ENCODE data around the gene IFRD1.

Gene IFRD1

DNA sequence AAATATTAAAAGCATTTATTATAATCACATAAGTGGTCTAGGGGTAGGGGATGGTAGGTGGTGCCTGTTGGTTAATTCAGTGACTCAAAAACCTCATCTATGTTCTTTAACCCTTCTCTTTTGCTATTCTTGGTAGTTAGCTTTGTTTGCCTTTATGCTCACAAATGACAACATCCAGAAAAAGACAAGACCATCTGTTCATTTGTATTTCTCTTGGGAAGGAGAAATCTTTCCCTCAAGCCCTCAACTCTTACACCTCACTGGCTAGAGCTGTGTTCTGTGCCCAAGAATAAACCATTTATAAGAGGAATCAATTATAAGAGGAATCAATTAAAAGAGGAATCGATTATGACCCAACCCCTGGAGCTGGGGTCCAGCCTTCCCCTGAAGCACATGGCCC is 10.8 kb upstream of the IFRD1 start:
- Histone ChIP-seq H3K27ac (no peak overlapping the region), H3K4me3 (no peak overlapping the region)
- DNase-seq (ENCODE audit: low spot score) = no peak
- TF ChIP-seq, protein P1, sequence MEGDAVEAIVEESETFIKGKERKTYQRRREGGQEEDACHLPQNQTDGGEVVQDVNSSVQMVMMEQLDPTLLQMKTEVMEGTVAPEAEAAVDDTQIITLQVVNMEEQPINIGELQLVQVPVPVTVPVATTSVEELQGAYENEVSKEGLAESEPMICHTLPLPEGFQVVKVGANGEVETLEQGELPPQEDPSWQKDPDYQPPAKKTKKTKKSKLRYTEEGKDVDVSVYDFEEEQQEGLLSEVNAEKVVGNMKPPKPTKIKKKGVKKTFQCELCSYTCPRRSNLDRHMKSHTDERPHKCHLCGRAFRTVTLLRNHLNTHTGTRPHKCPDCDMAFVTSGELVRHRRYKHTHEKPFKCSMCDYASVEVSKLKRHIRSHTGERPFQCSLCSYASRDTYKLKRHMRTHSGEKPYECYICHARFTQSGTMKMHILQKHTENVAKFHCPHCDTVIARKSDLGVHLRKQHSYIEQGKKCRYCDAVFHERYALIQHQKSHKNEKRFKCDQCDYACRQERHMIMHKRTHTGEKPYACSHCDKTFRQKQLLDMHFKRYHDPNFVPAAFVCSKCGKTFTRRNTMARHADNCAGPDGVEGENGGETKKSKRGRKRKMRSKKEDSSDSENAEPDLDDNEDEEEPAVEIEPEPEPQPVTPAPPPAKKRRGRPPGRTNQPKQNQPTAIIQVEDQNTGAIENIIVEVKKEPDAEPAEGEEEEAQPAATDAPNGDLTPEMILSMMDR (IDR thresholded peaks at IDR 0.05) = no peak

- TF ChIP-seq, protein P1 (IDR thresholded peaks at IDR 0.05) = no peak
- Histone ChIP-seq H3K4me3 (no peak overlapping the region), H3K27ac (no peak overlapping the region)
- DNase-seq (ENCODE audit: low spot score) = no peak
Observed at GRCh38 chr7:112442210-112442609, 8.1 kb upstream of the IFRD1 start.

DNA sequence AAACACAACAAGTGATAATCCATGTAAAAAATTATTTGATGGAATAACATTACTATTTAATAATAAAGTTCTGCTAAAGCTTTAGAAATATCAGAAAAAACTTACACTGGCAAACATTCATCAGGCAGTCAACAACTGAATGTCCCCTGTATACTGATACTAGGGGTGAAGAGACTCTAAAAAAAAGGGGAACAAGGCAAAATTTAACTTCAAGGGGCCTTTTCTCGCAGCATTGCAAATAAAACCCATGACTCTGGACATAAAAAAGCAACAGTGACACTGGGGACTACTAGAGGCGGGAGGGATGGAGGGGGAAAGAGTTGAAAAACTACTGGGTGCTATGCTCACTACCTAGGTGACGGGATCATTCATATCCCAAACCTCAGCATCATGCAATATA is 5.8 kb upstream of the IFRD1 start:
- TF ChIP-seq, protein P1 (IDR thresholded peaks at IDR 0.05) = no peak
- no peak for DNase-seq (ENCODE audit: low spot score)
- Histone ChIP-seq H3K27ac (no peak overlapping the region), H3K4me3 (no peak overlapping the region)

- no peak for DNase-seq (ENCODE audit: low spot score)
- no peak overlapping the region for H3K27ac ChIP-seq
Observed at GRCh38 chr7:112446431-112446830, 3.8 kb upstream of the IFRD1 start.

DNA sequence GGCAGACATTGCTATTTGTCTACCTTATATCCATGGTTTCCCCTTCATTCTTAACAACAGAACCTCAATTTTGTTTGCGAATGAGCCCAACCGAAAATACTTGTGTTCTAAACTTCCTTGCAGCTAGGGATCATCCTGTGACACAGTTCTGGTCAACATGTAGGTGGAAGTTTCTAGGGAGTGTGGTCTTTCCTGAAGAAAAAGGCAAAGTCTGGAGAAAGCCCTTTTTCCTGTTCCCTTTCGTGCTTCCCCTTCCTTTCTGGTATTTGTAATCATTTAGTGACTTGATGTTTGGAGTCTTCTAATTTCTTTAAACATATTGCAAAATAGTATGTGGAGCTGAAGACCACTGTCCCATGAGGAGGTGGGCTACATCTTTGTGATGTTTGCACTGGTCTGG is 2.9 kb upstream of the IFRD1 start:
- TF ChIP-seq, protein P1 (IDR thresholded peaks at IDR 0.05) = no peak
- Histone ChIP-seq H3K4me3 (no peak overlapping the region), H3K27ac (no peak overlapping the region)
- DNase-seq (ENCODE audit: low spot score) = no peak

More at GRCh38 chr7:112446431-112446830, 3.8 kb upstream of the IFRD1 start:
- TF ChIP-seq, protein P1 (IDR thresholded peaks at IDR 0.05) = no peak
- H3K4me3 ChIP-seq = no peak overlapping the region

- TF ChIP-seq, protein P1 (IDR thresholded peaks at IDR 0.05) = no peak
- no peak overlapping the region for H3K4me3 ChIP-seq
- H3K27ac ChIP-seq = no peak overlapping the region
- no peak for DNase-seq (ENCODE audit: low spot score)
Observed at GRCh38 chr7:112448381-112448780, 1.9 kb upstream of the IFRD1 start.

DNA sequence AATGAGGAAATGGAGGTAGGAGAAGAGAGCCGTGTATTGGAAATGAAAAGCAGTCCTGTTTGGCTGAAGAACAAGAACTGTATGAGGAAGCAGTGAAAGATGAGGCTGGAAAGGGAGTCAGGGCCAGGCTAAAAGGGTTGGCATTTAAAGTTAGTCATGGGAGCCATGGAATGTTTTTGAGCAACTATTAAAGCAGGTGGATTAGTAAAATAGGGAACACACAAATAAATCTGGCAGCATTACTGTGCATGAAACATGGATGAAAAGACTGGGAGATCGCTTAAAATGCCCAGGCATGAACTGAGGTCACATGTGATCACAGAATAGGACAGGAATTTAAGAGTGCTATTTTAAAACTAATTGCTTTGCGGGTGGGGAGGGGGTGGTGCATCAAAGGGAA is 1.4 kb upstream of the IFRD1 start:
- TF ChIP-seq, protein P1 (IDR thresholded peaks at IDR 0.05) = no peak
- no peak overlapping the region for H3K4me3 ChIP-seq
- H3K27ac ChIP-seq = no peak overlapping the region
- no peak for DNase-seq (ENCODE audit: low spot score)

All from coronary artery (tissue), 2 donors.